GM19452 (cell line): ENCODE measurements around the gene DNAJC17.

Source experiments
- ATAC-seq: cut with Tn5 transposase; IDR thresholded peaks from one replicate; pipeline ENCODE4 v1.9.1; 2021; ENCODE audit not compliant: unreplicated experiment

DNAJC17 gene

GRCh38 chr15:40807028-40807887 lies at the start of gene DNAJC17, which contains the start of gene ZFYVE19:
Gene DNAJC17, minus strand, starts transcription at chr15:40807473. Its CDS starts 27 bp downstream, at chr15:40807446.
Gene ZFYVE19, plus strand, starts transcription at chr15:40807089. Its CDS starts 501 bp downstream, at chr15:40807590.
- ATAC-seq: peak; percentile 93

DNA sequence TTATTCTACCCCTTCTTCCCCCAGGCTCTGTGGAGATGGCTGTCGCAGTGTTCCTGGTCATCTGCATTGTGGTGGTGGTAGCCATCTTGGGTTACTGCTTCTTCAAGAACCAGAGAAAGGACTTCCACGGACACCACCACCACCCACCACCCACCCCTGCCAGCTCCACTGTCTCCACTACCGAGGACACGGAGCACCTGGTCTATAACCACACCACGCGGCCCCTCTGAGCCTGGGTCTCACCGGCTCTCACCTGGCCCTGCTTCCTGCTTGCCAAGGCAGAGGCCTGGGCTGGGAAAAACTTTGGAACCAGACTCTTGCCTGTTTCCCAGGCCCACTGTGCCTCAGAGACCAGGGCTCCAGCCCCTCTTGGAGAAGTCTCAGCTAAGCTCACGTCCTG lies 49.5 kb upstream of the DNAJC17 start:
- ATAC-seq: no peak

DNA sequence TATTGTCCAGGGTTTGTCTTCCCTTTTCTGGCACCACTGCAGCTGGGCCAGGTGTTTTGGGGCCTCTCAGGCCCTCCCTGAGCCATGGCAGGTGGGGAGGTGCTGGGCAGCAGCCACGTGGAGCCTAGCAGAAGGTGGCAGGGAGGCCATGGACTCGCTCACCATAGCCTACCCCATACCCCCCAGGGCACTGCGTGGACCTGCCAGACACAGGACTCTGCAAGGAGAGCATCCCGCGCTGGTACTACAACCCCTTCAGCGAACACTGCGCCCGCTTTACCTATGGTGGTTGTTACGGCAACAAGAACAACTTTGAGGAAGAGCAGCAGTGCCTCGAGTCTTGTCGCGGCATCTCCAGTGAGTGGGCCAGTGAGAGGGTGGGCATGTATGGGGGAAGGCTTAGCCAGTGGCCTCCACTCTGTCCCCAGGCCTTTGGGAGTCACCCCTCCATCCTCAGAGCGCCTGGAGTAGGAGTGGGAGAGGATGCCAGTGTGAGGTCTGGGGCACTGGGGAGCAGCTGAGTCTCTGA lies 48.5 kb upstream of the DNAJC17 start:
- ATAC-seq: no peak

DNA sequence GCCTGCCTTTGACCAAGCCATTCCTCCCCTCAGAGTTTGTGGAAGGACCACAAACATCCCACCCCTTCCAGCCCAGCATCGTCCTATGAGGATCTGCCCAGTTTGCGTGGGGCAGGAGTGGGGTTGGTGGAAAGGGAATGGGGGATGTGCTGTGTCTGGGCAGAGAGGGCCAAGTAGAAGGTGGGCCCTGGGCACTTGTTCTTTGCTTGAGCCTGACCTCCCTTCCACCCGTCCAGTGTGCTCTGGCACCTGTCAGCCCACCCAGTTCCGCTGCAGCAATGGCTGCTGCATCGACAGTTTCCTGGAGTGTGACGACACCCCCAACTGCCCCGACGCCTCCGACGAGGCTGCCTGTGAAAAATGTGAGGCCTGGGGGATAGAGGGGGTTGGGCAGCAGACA lies 46.9 kb upstream of the DNAJC17 start:
- no peak for ATAC-seq

DNA sequence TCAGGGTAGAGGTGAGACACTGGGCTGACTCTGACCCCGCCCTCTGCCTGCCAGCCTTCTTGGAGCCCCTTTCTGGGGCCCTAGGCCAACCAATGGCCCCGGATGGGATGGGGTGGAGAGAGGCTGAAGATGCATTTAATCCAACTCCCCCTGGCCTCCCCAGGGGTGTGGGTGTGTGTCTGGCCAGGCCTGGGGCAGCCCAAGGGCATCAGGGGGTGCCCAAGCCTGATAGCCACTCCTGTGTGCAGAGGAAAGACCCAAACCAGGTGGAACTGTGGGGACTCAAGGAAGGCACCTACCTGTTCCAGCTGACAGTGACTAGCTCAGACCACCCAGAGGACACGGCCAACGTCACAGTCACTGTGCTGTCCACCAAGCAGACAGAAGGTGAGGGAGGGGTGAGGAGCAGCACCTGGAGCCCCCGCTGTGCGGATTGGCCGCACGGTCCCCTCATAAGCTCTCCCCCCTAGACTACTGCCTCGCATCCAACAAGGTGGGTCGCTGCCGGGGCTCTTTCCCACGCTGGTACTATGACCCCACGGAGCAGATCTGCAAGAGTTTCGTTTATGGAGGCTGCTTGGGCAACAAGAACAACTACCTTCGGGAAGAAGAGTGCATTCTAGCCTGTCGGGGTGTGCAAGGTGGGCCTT lies 46.1 kb upstream of the DNAJC17 start:
- ATAC-seq: no peak

- no peak for ATAC-seq
Observed at GRCh38 chr15:40852529-40852928, 45.3 kb upstream of the DNAJC17 start.

GRCh38 chr15:40850576-40851112 lies 43.4 kb upstream of the DNAJC17 start:
- no peak for ATAC-seq

DNA sequence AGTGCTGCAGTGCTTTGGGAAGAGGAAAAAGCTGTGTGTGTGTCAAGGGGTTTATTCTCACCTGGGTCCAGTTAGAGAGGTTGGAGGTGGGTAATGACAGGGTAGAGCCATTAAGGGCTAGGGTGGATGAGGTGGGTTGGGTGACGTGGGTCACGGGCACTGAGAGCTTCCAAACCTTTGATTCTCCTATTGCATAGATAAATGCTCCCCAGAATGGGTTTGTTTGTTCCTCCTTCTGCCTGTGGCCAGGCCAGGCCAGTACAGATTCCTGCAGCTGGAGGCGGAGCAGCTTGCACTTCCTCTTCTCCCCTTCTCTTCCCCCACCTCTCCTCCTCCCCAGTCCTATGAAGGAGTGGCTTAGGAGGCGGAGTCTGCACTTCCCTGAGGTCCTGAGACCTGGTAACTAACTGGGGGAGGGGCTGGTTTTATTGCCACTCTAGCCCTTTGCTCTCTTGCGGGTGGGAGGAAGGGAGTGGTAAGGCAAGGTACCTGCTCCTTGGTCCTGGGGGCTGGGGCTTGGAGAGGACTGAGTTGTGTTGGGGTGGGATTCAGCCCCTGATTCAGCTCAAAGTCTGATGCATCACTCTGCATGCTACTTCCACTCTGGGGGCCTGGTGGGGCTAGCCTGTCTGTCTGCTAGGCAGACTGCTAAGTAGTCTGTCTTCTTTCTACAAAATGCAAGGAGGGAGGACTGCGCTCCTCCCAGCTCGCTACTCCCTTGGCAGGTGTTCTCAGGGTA lies 40.1 kb upstream of the DNAJC17 start:
- no peak for ATAC-seq

- ATAC-seq: no peak
Observed at GRCh38 chr15:40846841-40847222, 39.6 kb upstream of the DNAJC17 start.

GRCh38 chr15:40845511-40846284 lies 38.4 kb upstream of the DNAJC17 start:
- no peak for ATAC-seq

GRCh38 chr15:40845036-40845435 lies 37.8 kb upstream of the DNAJC17 start:
- ATAC-seq: no peak

DNA sequence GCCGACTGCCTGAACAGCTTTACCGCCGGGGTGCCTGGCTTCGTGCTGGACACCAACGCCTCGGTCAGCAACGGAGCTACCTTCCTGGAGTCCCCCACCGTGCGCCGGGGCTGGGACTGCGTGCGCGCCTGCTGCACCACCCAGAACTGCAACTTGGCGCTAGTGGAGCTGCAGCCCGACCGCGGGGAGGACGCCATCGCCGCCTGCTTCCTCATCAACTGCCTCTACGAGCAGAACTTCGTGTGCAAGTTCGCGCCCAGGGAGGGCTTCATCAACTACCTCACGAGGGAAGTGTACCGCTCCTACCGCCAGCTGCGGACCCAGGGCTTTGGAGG lies 37.4 kb upstream of the DNAJC17 start:
- no peak for ATAC-seq

GRCh38 chr15:40843885-40844695 lies 36.8 kb upstream of the DNAJC17 start, which contains the start of gene SPINT1:
Gene SPINT1, plus strand, starts transcription at chr15:40844048. Its CDS starts 507 bp downstream, at chr15:40844555.
- no peak for ATAC-seq

- ATAC-seq: no peak
Observed at GRCh38 chr15:40843261-40843884, 36.1 kb upstream of the DNAJC17 start.

DNA sequence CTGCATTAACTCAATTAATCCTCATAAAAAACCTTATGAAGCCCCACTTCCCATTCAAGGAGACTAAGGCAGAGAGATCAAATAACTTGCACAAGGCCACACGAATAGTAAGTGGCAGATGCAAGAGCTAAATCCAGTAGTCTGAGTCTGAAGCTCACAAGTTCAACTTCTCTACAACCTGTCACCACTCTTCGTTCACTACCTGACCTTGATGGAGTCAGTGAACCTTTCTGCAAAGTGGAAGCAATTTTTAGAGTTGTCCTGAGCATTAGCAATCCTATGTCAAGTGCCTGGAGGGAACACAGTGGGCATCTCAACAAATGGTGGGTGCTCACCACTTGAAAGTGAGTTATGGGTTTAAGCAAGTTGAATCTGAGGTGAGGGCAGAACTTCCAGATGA lies 34.5 kb upstream of the DNAJC17 start:
- ATAC-seq: no peak

DNA sequence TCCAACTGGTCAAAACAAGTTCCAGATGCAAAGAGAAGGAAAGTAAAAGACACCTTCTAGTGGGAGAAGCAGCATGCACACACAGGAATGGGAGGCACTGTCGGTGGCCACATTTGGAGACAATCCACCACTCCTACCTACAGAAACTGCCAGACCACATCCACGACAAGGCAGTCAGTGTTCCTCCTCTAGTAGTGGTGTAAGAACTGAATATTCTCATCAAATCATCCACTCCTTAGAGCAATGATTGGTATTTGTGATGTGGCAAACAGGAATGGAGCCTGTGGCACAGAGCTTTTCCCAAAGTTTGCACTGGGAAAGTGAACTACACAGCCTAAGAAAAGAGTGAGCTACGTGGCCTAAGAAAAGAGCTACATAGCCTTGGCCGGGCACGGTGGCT lies 31.5 kb upstream of the DNAJC17 start:
- ATAC-seq: no peak

- no peak for ATAC-seq
Observed at GRCh38 chr15:40836020-40836419, 28.7 kb upstream of the DNAJC17 start.

GRCh38 chr15:40832903-40833302 lies 25.6 kb upstream of the DNAJC17 start:
- ATAC-seq: no peak

GRCh38 chr15:40831861-40832260 lies 24.6 kb upstream of the DNAJC17 start:
- no peak for ATAC-seq
